Activated CD4-positive, alpha-beta T cell treated with anti-CD3 and anti-CD28 coated beads, Interleukin-2, amount 50 U/mL, for 16 hours (primary cell): Measurements from ENCODE around the gene ABCG8.

Experiments used
- DNase-seq: peaks from one replicate; pipeline ENCODE4 v3.0.0-alpha.2; 2020

The ABCG8 gene

GRCh38 chr2:43826305-43827250 is 12.2 kb upstream of the ABCG8 start:
- DNase-seq = no peak

GRCh38 chr2:43831543-43832294 is 7.1 kb upstream of the ABCG8 start:
- no peak for DNase-seq

DNA sequence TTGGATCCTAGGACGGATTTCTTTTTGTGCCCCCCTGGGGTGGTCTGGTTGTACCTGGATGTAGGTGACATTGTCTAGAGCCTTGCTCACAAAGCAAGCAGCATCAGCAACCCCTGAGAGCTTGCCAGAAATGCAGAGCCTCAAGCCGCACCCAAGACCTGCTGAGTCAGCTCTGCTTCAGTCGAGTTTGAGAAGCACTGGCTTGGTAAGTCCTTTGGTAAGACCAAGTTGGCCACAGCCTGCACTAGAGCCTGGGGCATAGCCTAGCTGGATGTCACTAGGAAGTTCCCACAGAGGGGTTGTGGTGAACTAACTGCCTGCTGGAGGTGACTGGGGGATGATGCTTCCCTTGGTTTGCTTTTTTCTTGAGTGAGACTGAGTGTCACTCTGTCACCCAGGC is 6.3 kb upstream of the ABCG8 start:
- no peak for DNase-seq

GRCh38 chr2:43837033-43837432 is 1.7 kb upstream of the ABCG8 start:
- no peak for DNase-seq

- no peak for DNase-seq
These were observed 776 bp upstream of the ABCG8 start for GRCh38 chr2:43837831-43838559.

DNA sequence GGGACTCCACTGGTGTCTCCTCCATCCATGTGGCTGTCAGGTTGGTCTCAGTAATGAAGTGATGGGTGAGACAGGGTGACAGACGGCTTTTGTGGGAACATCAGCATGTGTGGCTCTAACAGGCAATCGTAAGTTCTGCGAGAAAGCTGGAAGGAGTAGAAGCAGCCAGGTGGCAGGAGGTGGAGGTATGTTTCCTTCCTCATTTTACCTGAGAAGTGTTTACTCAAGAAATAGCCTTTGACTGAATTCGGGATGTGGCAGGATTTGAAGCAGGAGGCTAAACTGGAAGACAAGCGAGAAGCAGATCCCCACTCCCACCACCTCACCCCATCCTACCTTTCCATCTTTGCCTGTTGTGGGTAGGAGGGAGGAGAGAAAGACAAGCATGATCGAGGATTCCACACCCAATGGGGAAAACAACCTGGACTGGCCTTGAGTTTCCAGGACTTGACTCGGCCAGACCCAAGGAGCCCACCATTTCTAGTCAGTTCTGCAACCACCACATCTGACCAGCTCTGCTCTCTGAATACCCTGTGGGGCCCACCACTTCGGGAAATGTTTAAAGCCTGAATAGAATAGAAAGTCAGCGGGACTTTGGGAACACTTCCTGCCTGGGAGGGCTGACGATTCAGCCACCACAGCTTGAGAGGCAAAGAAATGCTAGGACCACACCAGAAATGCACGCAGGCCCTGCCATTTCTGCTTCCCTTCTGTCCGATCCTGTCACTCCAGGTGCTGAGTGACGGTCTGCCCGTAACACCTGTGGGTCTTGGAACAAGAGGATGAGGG is 1.2 kb downstream of the ABCG8 start:
- no peak for DNase-seq

- no peak for DNase-seq
These were observed 2.2 kb downstream of the ABCG8 start for GRCh38 chr2:43840965-43841364.

- no peak for DNase-seq
These were observed 3.4 kb downstream of the ABCG8 start for GRCh38 chr2:43841949-43842865.

DNA sequence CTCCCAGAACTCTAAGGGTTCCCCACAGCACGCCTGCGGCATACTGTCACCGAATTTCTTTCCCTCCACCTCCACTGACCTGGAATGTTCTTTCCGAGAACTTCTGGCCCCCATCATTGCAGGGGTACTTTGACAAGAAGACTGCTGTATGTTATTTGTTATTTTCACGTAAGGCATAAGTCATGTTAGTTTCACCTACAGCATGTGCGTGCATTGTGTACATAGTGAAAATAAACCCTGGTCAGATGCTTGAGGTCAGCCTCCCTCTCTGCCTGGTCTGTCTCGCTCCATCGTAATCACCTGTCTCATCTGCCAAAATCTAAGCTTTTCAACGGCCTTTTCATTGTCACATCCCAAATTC is 4.1 kb downstream of the ABCG8 start:
- DNase-seq = no peak

DNA sequence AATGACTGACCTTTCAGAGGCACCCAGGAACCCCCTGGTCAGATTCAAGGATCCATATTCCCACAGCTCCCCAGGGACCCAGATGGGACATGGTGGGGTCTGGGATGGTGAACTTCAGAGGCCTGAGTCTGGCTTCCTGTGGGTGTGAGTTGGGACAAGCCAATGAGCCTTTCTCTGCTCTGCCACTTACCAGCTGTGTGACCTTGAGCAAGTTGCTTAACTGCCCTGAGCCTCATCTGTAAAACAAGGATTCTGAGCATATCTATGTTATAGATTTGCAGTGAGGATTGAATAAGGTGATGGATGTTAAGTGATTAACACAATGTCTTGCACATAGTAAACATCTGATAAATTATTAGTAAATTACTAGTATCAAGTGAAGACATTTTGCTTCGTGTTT is 6.4 kb downstream of the ABCG8 start:
- no peak for DNase-seq

DNA sequence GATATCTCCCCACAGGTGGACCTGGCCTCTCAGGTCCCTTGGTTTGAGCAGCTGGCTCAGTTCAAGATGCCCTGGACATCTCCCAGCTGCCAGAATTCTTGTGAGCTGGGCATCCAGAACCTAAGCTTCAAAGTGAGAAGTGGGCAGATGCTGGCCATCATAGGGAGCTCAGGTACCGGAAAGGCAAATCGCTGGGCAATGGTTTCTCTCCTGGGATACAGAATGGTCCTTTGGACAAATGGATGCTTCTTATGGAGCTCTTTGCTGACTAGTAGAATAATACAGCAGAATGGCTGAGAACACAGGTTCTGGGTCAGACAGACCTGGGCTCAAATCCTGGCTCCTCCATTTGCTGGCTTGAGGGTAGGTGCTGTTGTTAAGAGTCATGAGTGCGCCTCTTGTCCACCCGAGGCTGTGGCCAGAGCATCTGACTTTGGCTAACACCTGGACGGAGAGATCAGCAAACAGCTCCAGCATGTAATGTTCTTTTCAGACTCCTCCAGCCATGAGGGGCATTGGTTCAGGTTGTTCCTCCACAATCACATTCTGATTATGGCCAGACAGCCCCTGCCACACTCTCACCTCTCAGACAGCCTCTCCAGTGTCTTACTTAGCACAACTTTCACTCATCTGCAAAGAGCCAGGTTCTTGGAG is 7.5 kb downstream of the ABCG8 start:
- no peak for DNase-seq

GRCh38 chr2:43848214-43848613 is 9.4 kb downstream of the ABCG8 start:
- DNase-seq = no peak

DNA sequence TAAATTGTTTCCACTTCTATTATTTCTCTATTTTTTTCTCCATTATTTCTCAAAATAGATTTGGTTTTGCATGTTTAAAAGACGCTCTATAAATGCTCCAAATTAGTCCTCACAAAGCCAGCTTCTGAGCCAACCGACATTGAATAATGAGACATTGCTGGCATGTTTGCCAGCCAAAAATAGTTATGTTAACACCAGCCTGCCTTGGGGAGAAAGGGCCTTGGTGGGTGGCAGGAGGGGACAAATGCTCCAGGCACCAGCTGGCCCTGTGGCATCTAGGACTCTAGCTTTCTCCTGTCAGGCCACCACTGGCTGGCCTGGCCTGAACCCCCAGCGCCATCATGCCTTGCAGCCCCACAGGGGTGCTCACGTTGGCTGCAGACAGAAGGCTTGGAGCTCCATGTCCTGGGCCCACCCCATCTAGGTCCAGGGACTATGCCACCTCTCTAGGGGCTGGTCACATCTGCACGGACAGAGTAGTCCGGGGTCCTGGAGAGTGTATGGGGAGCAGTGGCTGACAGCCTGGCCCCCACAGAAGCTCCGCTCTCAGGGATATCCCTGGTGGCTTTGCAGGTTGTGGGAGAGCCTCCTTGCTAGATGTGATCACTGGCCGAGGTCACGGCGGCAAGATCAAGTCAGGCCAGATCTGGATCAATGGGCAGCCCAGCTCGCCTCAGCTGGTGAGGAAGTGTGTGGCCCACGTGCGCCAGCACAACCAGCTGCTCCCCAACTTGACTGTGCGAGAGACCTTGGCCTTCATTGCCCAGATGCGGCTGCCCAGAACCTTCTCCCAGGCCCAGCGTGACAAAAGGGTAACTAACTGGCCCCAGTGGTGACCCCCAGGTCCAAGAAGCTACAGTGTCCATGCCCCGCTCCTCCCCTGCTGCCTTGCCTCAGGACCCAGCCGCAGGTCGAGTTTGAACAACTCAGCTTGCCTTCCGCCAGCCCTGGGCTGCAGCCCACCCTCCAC is 12.5 kb downstream of the ABCG8 start:
- no peak for DNase-seq

DNA sequence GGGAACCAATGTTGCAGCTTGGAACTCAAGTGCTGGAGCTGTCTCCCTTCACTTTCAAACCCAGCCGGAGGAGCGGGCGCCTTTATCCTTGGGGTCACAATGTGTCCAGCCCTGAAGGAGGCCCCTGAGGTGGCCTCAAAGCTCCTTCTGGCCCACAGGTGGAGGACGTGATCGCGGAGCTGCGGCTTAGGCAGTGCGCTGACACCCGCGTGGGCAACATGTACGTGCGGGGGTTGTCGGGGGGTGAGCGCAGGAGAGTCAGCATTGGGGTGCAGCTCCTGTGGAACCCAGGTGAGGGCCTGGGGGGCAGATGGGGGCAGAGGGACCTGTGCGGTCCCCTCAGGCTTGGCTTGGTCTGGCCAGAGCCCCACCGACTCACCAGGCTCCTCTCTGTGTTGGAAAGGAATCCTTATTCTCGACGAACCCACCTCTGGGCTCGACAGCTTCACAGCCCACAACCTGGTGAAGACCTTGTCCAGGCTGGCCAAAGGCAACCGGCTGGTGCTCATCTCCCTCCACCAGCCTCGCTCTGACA is 13.5 kb downstream of the ABCG8 start:
- no peak for DNase-seq

- DNase-seq = no peak
These were observed 14.6 kb downstream of the ABCG8 start for GRCh38 chr2:43853141-43854081.

DNA sequence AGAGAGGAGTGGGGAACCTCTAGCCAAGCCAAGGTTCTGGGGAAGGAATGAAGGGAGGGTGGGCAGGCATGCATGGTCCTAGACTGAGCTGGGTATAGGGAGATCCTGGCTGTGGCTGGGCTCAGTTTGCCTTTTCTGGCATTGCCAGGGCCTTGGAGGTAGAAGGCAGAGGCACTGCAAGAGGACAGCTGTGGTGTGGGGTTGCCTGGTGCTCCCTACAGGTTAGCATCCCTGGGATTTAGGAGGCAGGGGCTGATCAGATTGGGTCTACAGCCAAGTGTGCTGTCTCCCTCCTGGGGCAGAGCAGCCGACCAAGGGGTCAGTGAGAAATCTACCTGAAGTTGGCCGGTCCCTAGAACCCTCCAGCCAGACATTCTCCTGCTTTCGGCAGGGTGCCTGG is 15.9 kb downstream of the ABCG8 start:
- DNase-seq = no peak

DNA sequence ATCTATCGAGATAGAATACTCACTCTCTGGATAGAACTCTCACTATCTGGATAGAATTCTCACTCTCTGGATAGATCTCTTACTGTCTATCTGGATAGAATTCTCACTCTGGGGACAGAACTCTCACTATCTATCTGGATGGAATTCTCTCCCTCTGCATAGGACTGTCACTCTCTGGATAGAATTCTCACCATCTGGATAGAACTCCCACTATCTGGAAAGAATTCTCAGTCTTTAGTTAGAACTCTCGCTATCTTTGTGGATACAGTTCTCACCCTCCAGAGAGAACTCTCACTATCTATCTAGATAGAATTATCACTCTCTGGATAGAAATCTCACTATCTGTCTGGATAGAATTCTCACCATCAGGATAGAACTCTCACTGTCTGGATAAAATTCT is 16.5 kb downstream of the ABCG8 start:
- no peak for DNase-seq

GRCh38 chr2:43872151-43872550 is 33.4 kb downstream of the ABCG8 start:
- DNase-seq = no peak
